Right cardiac atrium (tissue), 5 donors: ENCODE results near the gene MTHFD2L. TPM values are rescaled to one million over a fixed set of nuclear protein-coding genes. Genes with fewer than 3 reads are reported as not detected.
"Not testable (repeated sequence)": the region's sequence is repeated elsewhere in the genome, so short reads cannot be mapped to it uniquely, and the experiment has no call there.

Experiments used
- ATAC-seq, 2 donors: fragments of 200-7000 bp; cut with Tn5 transposase; one replicate each; pipeline versions ENCODE4 v1.8.0 to v1.9.1; 2020; ENCODE audit warnings: moderate library complexity in 2 of 2, mild to moderate bottlenecking in 1 of 2
- DNase-seq, 3 donors: peaks; one replicate each; pipeline ENCODE4 v3.0.0-alpha.2; 2020
- H3K27ac ChIP-seq: one replicate; pipeline ENCODE4 v1.5.1; 2013; ENCODE audit warnings: mild to moderate bottlenecking, low read length, control low read depth, moderate library complexity
- H3K27me3 ChIP-seq: one replicate; pipeline ENCODE4 v1.6.1; 2013; ENCODE audit not compliant: control insufficient read depth, insufficient read depth
- H3K4me1 ChIP-seq: one replicate; pipeline ENCODE4 v1.6.1; 2013; ENCODE audit warnings: low read length; ENCODE audit not compliant: control insufficient read depth, insufficient read depth
- H3K4me3 ChIP-seq: one replicate; pipeline ENCODE4 v1.5.1; 2013; ENCODE audit warnings: low read length, control low read depth
- H3K9me3 ChIP-seq: one replicate; pipeline ENCODE4 v1.6.1; 2013; ENCODE audit warnings: low read length; ENCODE audit not compliant: control insufficient read depth
- WGBS: extraction: QIAGEN DNeasy Blood & Tissue Kit; methylation state at CpG from one replicate; pipeline ENCODE4 v1.1.7; 2013; 5-methylcytosine and 5-hydroxymethylcytosine counted together
- intact Hi-C, 4 donors: fragments of 100-400 bp; cut with DNase I; formaldehyde crosslinking; loops; one replicate each; pipeline versions ENCODE4 v1.11.0 to v1.14.0; 2022 to 2023
- polyA plus RNA-seq: library from polyadenylated mRNA; stranded (reverse); fragments of 200-250 nt; gene quantifications from one replicate; pipeline ENCODE4 v1.2.3, GENCODE V29; 2013
- total RNA-seq, 4 donors: library from RNA; stranded (reverse); fragmentation: NEBNext Ultra II Directional; extraction: Animal tissue kit (Norgen Biotek cat#: 25700); gene quantifications; one replicate each; pipeline ENCODE4 v1.2.1, GENCODE V29; 2021
- donor health status: healthy with polysubstance abuse.
- donor health status: DM: no; HTN: yes; CAD: no.
- donor health status: DM: no; HTN: no; CAD: no.
- donor health status: DM: no; HTN: yes; CAD: no; lungs with severe emphysema.
- donor health status: DM: yes; HTN: yes; CAD: no.

MTHFD2L gene
- total and polyA plus RNA-seq, 5 donors = 8.7 to 14.2 (median 11.5) TPM

DNA sequence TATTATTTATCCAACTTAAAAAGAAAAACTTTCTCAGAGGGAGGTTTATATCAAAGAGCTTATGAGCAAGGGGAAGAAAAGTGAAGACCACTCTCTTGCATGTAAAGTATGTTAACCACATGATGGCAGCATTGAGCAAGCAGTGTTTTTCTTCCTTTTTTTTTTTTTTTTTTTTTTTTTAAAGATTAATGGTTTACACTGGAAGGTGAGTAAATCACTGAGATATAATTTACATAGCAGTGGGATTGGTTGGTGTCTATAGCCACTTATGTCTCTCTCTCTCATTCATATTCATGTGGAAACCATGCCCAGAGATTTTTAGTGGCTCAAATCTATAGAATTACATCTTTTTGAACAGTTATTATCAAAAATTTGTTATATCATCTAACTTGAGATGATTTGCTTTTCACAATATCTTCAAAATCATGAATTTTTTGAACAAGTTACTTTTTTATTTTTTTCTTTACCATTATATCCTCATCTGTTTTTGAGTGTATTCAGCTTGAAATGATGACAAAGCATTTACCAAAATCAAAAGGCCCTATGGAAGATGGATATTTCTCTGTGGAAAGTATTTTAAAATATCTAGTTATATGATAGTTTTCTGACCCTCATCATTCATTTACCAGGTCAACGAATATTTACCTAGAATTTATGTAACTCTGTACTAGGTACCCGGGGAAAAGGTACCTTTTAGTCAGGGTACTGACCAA, 31.6 kb downstream of the MTHFD2L start:
- H3K4me3 ChIP-seq = no peak overlapping the region
- 81% methylated on average over 2 of the region's 2 CpGs for WGBS
- ATAC-seq (no peak), DNase-seq (no peak)
- H3K4me1 ChIP-seq = no peaks in the 10 kb centered on the region
- H3K9me3 ChIP-seq = no peaks in the 10 kb centered on the region
- H3K27ac ChIP-seq = no peak overlapping the region
- intact Hi-C loops = loop anchor here in 3 of 4 donors (5.0 to 10.0 kb wide), 2 partner anchors 123 to 125 kb away; no protein-coding TSS in a partner anchor
- H3K27me3 ChIP-seq = no peaks in the 10 kb centered on the region

DNA sequence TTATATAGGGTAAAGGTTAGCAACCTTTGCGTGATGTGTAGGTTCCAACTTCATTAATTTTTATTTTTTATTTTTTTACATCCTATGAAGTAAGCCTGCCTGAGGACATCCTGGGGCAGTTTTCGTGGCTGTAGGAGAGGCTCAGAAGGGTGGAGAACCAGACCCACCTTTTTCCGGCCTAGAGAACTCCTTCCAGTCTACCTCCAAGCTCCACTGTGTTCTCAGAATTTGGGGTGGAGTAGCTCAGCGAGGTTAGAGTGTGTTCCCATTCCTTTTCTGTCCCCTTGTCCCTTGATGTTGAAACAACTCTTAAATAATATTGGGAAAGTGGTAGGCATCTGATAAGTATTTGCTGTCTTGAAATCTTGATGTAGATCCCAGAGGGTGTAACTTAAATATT, 32.4 kb downstream of the MTHFD2L start:
- no peak overlapping the region for H3K27ac ChIP-seq
- H3K9me3 ChIP-seq = no peaks in the 10 kb centered on the region
- ATAC-seq = no peak
- intact Hi-C loops = no loop called here
- H3K4me3 ChIP-seq = no peak overlapping the region
- whole genome bisulfite sequencing = 92% methylated on average over 4 of the region's 4 CpGs
- DNase-seq = no peak
- no peaks in the 10 kb centered on the region for H3K4me1 ChIP-seq
- H3K27me3 ChIP-seq = no peaks in the 10 kb centered on the region

DNA sequence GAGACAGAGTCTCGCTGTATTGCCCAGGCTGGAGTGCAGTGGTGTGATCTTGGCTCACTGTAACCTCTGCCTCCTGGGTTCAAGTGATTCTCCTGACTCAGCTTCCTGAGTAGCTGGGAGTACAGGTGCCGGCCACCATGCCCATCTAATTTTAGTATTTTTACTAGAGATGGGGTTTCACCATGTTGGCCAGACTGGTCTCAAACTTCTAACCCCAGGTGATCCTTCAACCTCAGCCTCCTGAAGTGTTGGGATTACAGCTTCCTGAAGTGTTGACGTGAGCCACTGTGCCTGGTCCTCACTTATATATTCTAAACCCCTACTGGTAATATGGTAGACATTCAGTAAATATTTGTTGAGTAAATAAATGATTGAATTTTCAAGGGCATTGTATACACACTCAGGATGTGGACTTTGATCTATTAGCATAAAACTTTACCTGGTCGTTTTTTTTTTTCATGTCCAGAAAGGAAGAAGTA, 33.0 kb downstream of the MTHFD2L start:
- H3K4me1 ChIP-seq = no peaks in the 10 kb centered on the region
- ATAC-seq = no peak
- no peak overlapping the region for H3K4me3 ChIP-seq
- H3K27ac ChIP-seq = no peak overlapping the region
- intact Hi-C loops = no loop called here
- no peaks in the 10 kb centered on the region for H3K27me3 ChIP-seq
- 67% methylated on average over 4 of the region's 4 CpGs for WGBS
- no peak for DNase-seq
- no peaks in the 10 kb centered on the region for H3K9me3 ChIP-seq

DNA sequence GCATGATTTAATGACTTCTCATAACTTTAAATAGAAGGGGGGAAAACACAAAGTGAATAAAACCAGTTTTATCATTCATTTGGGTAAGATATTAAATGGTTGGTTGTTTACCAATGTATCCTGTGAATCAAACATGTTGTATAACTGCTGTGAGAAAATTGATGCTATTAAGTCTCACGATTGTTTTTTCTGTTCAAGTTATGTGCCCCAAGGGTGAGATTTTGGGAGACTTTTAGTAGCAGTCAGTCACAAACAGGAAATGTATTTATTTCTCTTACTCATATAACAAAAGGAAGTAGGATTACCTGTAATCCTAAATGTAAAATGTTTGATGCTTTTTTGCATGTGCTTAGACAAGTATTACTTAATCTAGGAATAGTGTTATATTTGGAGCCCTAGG, 39.2 kb downstream of the MTHFD2L start:
- ATAC-seq = no peak
- Histone ChIP-seq H3K4me1 (no peaks in the 10 kb centered on the region), H3K9me3 (no peaks in the 10 kb centered on the region), H3K27me3 (no peaks in the 10 kb centered on the region), H3K4me3 (no peak overlapping the region), H3K27ac (no peak overlapping the region)
- WGBS = 66% methylated on average over 1 of the region's 1 CpG
- intact Hi-C loops = no loop called here
- DNase-seq = no peak

DNA sequence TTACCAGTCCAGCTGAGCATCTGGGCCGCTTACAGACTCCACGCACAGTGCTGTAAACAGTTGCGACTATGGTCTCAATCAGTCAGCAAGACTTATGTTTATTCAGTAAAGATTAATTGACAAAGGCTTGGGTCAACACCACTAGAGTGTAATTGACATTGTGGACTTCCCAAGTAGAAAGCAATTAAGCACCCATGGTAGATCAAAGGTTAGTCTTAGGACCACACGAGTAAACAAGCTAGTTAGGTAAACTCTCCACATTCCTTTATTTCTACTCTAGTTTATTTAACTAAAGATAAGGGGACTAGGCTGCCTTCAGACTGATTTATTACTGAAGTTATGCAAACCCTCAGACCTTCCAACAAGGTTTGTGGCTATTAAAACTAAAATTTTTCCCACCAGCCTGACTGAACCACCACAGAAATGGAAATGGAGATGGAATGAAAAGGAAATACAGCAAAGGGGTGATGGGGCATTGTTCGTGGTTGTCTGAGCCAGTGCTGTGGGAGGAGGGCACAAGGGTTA, 44.2 kb downstream of the MTHFD2L start:
- 79% methylated on average over 5 of the region's 5 CpGs for WGBS
- ATAC-seq (no peak), DNase-seq (no peak)
- no peaks in the 10 kb centered on the region for H3K9me3 ChIP-seq
- intact Hi-C loops = no loop called here
- no peaks in the 10 kb centered on the region for H3K4me1 ChIP-seq
- no peak overlapping the region for H3K4me3 ChIP-seq
- H3K27ac ChIP-seq = no peak overlapping the region
- no peaks in the 10 kb centered on the region for H3K27me3 ChIP-seq

DNA sequence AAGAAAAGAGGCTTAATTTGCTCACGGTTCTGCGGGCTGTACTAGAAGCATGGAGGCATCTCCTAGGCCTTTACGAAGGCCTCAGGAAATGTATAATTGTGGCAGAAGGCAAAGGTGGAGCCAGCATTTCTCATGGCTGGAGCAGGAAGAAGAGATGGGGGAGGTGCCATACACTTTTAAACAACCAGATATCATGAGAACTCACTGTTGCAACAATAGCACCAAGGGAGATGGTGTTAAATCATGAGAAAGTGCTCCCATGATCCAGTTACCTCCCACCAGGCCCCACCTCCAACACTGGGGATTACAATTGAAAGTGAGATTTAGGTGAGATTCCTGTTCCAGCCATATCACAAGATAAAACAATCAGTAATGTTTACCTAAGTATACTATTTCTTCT, 45.5 kb downstream of the MTHFD2L start:
- ATAC-seq (no peak), DNase-seq (no peak)
- Histone ChIP-seq H3K4me3 (no peak overlapping the region), H3K27ac (no peak overlapping the region), H3K4me1 (no peaks in the 10 kb centered on the region), H3K27me3 (no peaks in the 10 kb centered on the region), H3K9me3 (no peaks in the 10 kb centered on the region)
- WGBS = 86% methylated on average over 3 of the region's 3 CpGs
- intact Hi-C loops = no loop called here

DNA sequence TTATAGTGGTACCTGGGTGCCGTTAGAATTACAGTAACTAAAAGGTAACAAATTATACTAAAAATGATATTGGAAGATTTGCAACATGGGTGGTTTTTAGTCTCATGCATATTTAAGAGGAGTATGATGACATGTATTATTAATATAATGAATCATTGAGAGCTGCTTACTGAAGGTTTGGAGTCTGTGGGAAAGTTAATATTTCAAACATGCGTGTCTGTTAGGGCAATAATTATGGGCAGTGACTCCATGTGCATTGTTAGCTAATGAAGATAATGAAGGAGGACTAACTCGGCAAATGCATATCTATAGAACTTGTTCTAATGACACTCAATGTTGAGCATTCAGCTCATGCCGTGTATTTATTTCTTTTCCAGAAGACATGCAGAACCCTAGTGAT, 47.1 kb downstream of the MTHFD2L start:
- intact Hi-C loops = no loop called here
- Histone ChIP-seq H3K4me3 (no peak overlapping the region), H3K9me3 (no peaks in the 10 kb centered on the region), H3K27me3 (no peaks in the 10 kb centered on the region), H3K27ac (no peak overlapping the region), H3K4me1 (no peaks in the 10 kb centered on the region)
- WGBS = 71% methylated on average over 4 of the region's 4 CpGs
- no peak for ATAC-seq
- no peak for DNase-seq

DNA sequence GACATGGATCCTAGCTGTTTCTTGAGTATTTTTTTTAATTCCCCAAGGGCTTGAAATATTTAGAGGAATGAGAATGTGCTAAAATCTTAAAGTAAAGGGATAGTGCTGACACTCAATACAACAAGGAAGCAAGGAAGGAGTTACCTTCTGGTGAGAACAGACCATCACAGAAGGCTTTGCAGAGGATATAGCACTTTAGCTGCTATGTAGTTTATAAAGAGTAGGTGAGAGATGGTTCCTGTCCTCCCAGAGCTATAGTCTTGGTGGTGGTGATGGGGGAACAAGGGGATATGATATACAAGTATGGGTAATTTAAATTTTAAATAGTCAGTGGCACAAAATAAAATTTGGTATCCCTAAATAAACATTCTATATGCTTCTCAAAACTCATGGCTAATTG, 47.6 kb downstream of the MTHFD2L start:
- Histone ChIP-seq H3K4me3 (no peak overlapping the region), H3K27me3 (no peaks in the 10 kb centered on the region), H3K4me1 (no peaks in the 10 kb centered on the region), H3K27ac (no peak overlapping the region), H3K9me3 (no peaks in the 10 kb centered on the region)
- ATAC-seq = no peak
- intact Hi-C loops = no loop called here
- DNase-seq = no peak

DNA sequence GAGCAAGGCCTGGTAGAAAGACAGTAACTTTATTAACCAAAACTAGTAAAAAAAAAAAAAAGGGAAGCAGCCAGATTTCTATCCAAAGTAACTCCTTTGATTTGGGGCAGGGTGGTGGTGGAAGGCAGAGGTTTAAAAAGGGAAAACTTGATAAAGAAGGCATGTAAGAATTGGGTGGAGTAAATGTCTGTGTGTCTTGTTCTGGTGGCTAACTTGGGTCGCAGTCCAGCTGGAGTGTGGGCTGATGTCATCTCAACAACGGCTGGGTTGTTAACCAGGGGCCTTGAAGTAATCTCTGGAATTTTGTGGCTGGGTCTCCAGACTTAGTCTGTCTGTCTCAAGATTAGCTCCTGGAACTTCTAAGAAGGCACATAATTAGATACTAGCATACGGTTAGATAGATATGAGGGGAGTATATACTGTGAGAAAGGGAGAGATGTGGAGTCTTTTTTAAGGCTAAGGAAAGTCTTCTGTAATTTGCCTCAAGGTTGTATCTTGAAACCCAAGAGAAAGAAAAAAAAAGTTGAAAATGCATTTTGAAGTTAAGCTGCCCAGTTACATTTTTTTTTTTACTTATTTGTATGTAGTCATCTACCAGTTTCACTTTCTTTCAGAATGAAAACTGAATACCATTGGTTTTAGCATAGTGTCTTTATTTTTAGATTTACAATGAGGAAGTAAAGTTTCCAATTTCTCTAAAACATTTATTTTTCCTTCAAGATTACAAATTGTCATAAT, 48.3 kb downstream of the MTHFD2L start:
- Histone ChIP-seq H3K4me1 (no peaks in the 10 kb centered on the region), H3K27me3 (no peaks in the 10 kb centered on the region), H3K27ac (no peak overlapping the region), H3K4me3 (no peak overlapping the region), H3K9me3 (no peaks in the 10 kb centered on the region)
- WGBS = 30% methylated on average over 3 of the region's 3 CpGs
- ATAC-seq = peak; percentile 62 to 78
- peak; percentile 43 to 63 (median 52) for DNase-seq
- intact Hi-C loops = no loop called here

DNA sequence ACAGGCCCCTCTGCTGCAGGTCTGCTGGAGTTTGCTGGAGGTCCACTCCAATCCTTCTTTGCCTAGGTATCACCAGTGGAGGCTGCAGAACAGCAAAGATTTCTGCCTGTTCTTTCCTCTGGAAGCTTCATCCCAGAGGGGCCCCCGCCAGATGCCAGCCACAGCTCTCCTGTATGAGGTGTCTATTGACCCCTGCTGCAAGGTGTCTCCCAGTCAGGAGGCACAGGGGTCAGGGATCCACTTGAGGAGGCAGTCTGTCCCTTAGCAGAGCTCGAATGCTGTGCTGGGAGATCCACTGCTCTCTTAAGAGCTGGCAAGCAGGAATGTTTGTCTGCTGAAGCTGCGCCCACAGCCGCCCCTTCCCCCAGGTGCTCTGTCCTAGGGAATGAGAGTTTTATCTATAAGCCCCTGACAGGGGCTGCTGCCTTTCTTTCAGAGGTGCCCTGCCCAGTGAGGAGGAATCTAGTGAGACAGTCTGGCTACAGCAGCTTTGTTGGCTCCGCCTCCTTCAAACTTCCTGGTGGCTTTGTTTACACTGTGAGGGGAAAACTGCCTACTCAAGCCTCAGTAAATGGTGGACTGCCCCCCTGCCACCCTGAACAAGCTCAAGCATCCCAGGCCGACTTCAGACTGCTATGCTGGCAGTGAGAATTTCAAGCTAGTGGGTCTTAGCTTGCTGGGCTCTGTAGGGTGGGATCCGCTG, 56.7 kb downstream of the MTHFD2L start:
- intact Hi-C loops, DNase-seq, H3K27ac ChIP-seq, H3K4me3 ChIP-seq, ATAC-seq, H3K27me3 ChIP-seq, H3K9me3 ChIP-seq, H3K4me1 ChIP-seq: not testable (repeated sequence)
- WGBS = 85% methylated on average over 7 of the region's 7 CpGs

DNA sequence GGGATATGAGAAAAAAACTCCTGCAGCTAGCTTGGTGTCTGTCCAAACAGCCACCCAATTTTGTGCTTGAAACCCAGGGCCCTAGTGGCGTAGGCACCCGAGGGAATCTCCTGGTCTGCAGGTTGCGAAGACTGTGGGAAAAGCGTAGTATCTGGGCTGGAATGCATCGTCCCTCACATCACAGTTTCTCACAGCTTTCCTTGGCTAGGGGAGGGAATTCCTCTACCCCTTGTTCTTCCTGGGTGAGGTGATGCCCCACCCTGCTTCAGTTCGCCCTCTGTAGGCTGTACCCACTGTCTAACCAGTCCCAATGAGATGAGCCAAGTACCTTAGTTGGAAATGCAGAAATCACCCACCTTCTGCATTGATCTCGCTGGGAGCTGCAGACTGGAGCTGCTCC, 57.3 kb downstream of the MTHFD2L start:
- H3K27ac ChIP-seq, H3K27me3 ChIP-seq, intact Hi-C loops, H3K4me1 ChIP-seq, ATAC-seq, DNase-seq, H3K4me3 ChIP-seq, H3K9me3 ChIP-seq: not testable (repeated sequence)
- WGBS = 92% methylated on average over 7 of the region's 7 CpGs
